Muscle layer of colon (tissue), 2 donors: Measurements from ENCODE around the gene WDR26.
"Not testable (repeated sequence)": the region's sequence is repeated elsewhere in the genome, so short reads cannot be mapped to it uniquely, and the experiment has no call there.

Experiments
- H3K27ac ChIP-seq: one replicate; pipeline ENCODE4 v1.7.0; 2013; ENCODE audit warnings: low read depth, mild to moderate bottlenecking, low read length, moderate library complexity
- H3K27me3 ChIP-seq, 2 donors: one replicate each; pipeline ENCODE4 v1.7.0; 2013; ENCODE audit warnings: low read length in 2 of 2, mild to moderate bottlenecking in 2 of 2; ENCODE audit not compliant: insufficient read depth in 2 of 2, control insufficient read depth in 1 of 2
- H3K36me3 ChIP-seq: one replicate; pipeline ENCODE4 v1.7.0; 2013; ENCODE audit warnings: mild to moderate bottlenecking, low read length; ENCODE audit not compliant: insufficient read depth
- H3K4me1 ChIP-seq: one replicate; pipeline ENCODE4 v1.7.0; 2013; ENCODE audit warnings: mild to moderate bottlenecking, low read length; ENCODE audit not compliant: insufficient read depth
- H3K4me3 ChIP-seq, 2 donors: one replicate each; pipeline ENCODE4 v1.7.0; 2013; ENCODE audit warnings: low read length in 2 of 2, low read depth in 1 of 2, mild to moderate bottlenecking in 1 of 2, moderate library complexity in 1 of 2
- H3K9ac ChIP-seq: one replicate; pipeline ENCODE4 v1.7.0; 2013; ENCODE audit warnings: low read length
- H3K9me3 ChIP-seq: one replicate; pipeline ENCODE4 v1.7.0; 2013; ENCODE audit warnings: mild to moderate bottlenecking, low read length
- donor health status: abdominal sarcoma.
- donor health status: Adenocarcinoma of cecum.

The WDR26 gene

GRCh38 chr1:224433041-224433691 is 1.4 kb downstream of the WDR26 start:
- Histone ChIP-seq H3K27me3 (no peaks in the 10 kb centered on the region), H3K9me3 (no peaks in the 10 kb centered on the region), H3K4me1 (peaks cover 33% of the 10 kb centered on the region), H3K4me3 (peak overlapping the region; percentile 59 to 78), H3K9ac (peak overlapping the region; percentile 30), H3K27ac (peak overlapping the region; percentile 92), H3K36me3 (no peaks in the 10 kb centered on the region)

GRCh38 chr1:224432672-224433040 is 1.9 kb downstream of the WDR26 start:
- Histone ChIP-seq H3K4me1 (peaks cover 33% of the 10 kb centered on the region), H3K9me3 (no peaks in the 10 kb centered on the region), H3K27me3 (no peaks in the 10 kb centered on the region), H3K36me3 (no peaks in the 10 kb centered on the region), H3K4me3 (peak overlapping the region; percentile 59 to 78), H3K27ac (peak overlapping the region; percentile 92), H3K9ac (peak overlapping the region; percentile 30)

DNA sequence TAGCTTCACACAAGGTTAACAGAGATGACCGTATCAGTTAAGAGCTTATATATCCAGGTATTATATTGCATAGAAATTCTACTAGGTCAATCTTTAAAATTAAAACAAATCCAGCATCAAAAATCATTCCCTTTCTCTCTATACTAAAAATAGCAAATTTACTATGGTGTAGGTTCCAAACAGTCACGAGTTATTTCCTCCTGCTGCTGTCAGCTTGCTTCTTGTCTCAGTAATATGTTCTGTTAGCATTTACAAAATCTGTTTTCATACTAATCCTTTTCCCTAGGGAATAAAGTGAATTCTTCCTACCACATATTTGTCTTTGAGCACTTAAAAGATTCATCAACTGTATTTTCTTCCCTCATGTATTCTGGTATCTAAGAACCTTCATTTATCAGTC is 2.5 kb downstream of the WDR26 start:
- H3K4me1 ChIP-seq, result peaks cover 38% of the 10 kb centered on the region
- no peaks in the 10 kb centered on the region for H3K27me3 ChIP-seq
- H3K27ac ChIP-seq, result peak overlapping the region; percentile 92
- peak overlapping the region in 1 of 2 donors; percentile 59 for H3K4me3 ChIP-seq
- H3K9me3 ChIP-seq, result no peaks in the 10 kb centered on the region
- peak overlapping the region; percentile 30 for H3K9ac ChIP-seq
- no peaks in the 10 kb centered on the region for H3K36me3 ChIP-seq

DNA sequence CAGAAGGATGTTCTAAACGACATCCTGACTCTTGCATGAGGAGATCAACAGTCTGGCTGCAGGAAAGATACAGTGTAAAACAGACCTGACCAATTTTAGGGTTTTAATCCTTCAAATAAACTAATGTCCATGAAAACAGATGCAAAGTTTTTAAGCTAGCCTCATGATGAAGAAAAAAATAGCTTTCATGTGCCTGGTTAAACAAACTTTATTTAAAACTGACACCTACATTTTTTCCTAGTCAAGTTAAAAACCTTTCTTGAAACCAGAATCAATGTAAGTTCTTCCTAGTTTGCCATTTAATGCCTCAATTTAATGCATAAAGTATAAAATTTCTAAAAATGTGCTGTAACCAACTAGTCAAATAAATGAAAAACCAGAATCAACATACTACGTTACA is 2.9 kb downstream of the WDR26 start:
- Histone ChIP-seq H3K27ac (peak overlapping the region; percentile 20), H3K9me3 (no peaks in the 10 kb centered on the region), H3K9ac (no peak overlapping the region), H3K36me3 (no peaks in the 10 kb centered on the region), H3K4me1 (peaks cover 38% of the 10 kb centered on the region), H3K4me3 (peak overlapping the region in 1 of 2 donors; percentile 59), H3K27me3 (no peaks in the 10 kb centered on the region)

GRCh38 chr1:224430511-224431113 is 4.0 kb downstream of the WDR26 start:
- Histone ChIP-seq H3K9me3 (no peaks in the 10 kb centered on the region), H3K36me3 (peaks cover under 1% of the 10 kb centered on the region), H3K4me1 (peaks cover 31% of the 10 kb centered on the region), H3K27me3 (no peaks in the 10 kb centered on the region), H3K9ac (no peak overlapping the region), H3K4me3 (no peak overlapping the region), H3K27ac (peak overlapping the region; percentile 48)

- Histone ChIP-seq H3K4me3 (no peak overlapping the region), H3K4me1 (peaks cover 26% of the 10 kb centered on the region), H3K27me3 (no peaks in the 10 kb centered on the region), H3K9me3 (no peaks in the 10 kb centered on the region), H3K27ac (no peak overlapping the region), H3K9ac (no peak overlapping the region), H3K36me3 (peaks cover 9% of the 10 kb centered on the region)
These were observed 4.8 kb downstream of the WDR26 start for GRCh38 chr1:224429616-224430326.

DNA sequence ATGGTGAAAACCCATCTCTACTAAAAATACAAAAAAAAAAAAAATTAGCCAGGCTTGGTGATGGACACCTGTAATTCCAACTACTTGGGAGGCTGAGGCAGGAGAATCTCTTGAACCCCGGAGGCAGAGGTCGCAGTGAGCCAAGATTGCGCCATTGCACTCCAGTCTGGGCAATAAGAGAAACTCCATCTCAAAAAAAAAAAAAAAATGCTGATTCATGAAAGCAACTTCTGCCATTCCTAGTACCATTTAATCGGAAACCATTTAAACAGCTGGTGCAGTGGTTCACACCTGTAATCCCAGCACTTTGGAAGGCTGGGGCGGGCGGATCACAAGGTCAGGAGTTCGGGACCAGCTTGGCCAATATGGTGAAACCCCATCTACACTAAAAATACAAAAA is 5.9 kb downstream of the WDR26 start:
- H3K4me1 ChIP-seq, result peaks cover 26% of the 10 kb centered on the region

DNA sequence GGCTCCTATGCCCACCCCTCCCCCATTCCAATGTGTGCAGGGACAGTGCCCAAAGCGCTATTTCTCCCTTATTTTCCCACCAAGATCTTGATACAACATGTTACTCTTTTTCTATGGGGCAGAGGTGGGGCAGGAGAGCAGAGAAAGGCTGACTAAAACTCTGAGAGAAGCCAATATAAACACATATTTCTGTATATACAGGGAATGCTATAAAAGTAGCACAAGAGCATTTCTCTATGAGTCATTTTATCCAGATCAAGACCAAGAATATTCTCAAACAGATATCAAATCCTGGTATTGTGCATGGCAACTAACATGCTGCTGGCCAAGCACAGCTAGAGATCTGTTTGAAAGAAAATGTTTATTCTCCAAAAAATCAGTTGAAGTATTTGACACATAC is 7.3 kb downstream of the WDR26 start:
- H3K27ac ChIP-seq, result no peak overlapping the region
- peaks cover 26% of the 10 kb centered on the region for H3K4me1 ChIP-seq

More for the DNA sequence above, 5.9 kb downstream of the WDR26 start:
- not testable (repeated sequence) for H3K27me3 ChIP-seq, H3K4me3 ChIP-seq, H3K27ac ChIP-seq, H3K9ac ChIP-seq, H3K9me3 ChIP-seq
- peaks cover 19% of the 10 kb centered on the region for H3K36me3 ChIP-seq

DNA sequence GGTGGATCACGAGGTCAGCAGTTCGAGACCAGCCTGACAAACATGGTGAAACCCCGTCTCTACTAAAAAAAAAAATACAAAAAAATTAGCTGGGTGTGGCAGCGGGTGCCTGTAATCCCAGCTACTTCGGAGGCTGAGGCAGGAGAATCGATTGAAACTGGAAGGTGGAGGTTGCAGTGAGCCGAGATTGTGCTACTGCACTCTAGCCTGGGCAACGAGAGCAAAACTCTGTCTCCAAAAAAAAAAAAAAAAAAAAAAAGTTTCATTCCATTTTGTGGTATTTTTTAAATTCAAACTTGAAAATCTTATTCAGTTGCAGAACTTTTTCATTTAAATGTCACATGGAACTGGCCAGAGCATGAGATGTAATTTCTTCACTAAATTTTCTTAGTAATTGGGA is 7.7 kb downstream of the WDR26 start:
- not testable (repeated sequence) for H3K4me3 ChIP-seq, H3K27ac ChIP-seq, H3K9me3 ChIP-seq, H3K9ac ChIP-seq, H3K27me3 ChIP-seq
- Histone ChIP-seq H3K4me1 (peaks cover 26% of the 10 kb centered on the region), H3K36me3 (peaks cover 34% of the 10 kb centered on the region)

More for the DNA sequence above, 7.3 kb downstream of the WDR26 start:
- peaks cover 30% of the 10 kb centered on the region for H3K36me3 ChIP-seq
- no peaks in the 10 kb centered on the region for H3K9me3 ChIP-seq
- H3K4me3 ChIP-seq, result no peak overlapping the region
- H3K9ac ChIP-seq, result no peak overlapping the region
- H3K27me3 ChIP-seq, result no peaks in the 10 kb centered on the region

DNA sequence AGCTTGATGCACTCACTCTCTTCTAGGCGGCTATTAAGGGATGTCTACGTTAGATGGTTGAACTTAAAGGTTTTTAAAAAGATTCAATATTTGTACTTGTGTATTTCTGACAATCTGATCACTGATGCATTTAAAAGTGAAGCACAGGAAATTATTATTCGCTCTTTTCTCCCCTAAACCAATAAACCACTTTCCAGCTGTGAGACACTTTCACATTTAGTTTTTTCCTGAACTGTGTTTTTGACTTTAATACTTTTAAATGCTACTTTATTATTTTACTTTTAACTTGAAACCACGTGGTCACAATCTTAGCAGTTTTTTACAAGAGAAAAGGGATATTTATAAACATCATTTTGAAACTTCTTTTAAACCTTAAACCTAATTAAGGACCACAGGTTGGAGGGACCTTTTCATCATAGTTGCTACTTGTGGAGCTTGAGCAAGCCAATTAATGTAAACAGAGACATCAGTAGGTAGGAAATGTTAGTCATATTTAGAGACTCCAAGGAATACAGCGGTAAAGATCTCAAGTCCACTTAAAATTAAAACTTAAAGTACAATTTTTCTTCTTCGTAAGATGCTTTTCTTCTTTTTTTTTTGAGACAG is 9.2 kb downstream of the WDR26 start:
- Histone ChIP-seq H3K36me3 (peaks cover 47% of the 10 kb centered on the region), H3K9ac (no peak overlapping the region), H3K4me1 (peaks cover 14% of the 10 kb centered on the region), H3K9me3 (no peaks in the 10 kb centered on the region), H3K27me3 (no peaks in the 10 kb centered on the region), H3K4me3 (no peak overlapping the region), H3K27ac (no peak overlapping the region)

GRCh38 chr1:224420106-224420505 is 14.5 kb downstream of the WDR26 start:
- Histone ChIP-seq H3K27ac (no peak overlapping the region), H3K9me3 (no peaks in the 10 kb centered on the region), H3K9ac (no peak overlapping the region), H3K4me3 (no peak overlapping the region), H3K27me3 (no peaks in the 10 kb centered on the region), H3K4me1 (no peaks in the 10 kb centered on the region), H3K36me3 (peaks cover 74% of the 10 kb centered on the region)
